Hepatocyte (in vitro differentiated cells): Measurements from ENCODE around the gene VAPB.

Source experiments
- CTCF ChIP-seq: fragments of 200-600 bp; sonication (generic); IDR thresholded peaks from 2 replicates; pipeline ENCODE4 v1.5.1; 2016; ENCODE audit warnings: antibody characterized with exemption, mild to moderate bottlenecking; ENCODE audit not compliant: poor library complexity
- EZH2 ChIP-seq: fragments of 200-600 bp; sonication (generic); IDR thresholded peaks from 2 replicates; pipeline ENCODE4 v1.6.1; 2016; ENCODE audit warnings: antibody characterized with exemption, mild to moderate bottlenecking, borderline replicate concordance

- TF ChIP-seq CTCF (no peak), EZH2 (no peak)
These were observed 28.4 kb downstream of the VAPB start for GRCh38 chr20:58417438-58417837.
